ENCODE results near the gene TNFRSF14.

Gene TNFRSF14

DNA sequence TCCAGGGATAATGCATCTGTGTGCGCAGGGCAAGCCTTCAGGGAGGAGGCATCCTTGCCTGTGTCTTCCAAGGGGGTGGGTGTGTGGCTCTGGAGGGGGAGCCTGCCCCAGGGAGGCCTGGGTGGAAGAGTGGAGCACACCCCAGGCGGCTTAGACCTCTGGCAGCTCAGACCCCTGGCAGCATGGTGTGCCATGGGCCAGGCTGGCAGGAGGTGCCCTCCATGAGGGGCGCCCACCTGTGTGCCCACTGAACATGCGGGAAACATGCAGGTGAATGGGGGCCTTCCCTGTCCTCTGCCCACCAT lies 28.7 kb upstream of the TNFRSF14 start:
- DNase-seq (ENCODE audit: insufficient read length, low spot score) (no peak), FAIRE-seq (no peak)
- TF ChIP-seq POLR2A (IDR thresholded peaks at IDR 0.05; ENCODE audit: low read depth, low read length) (no peak), POLR2AphosphoS5 (IDR thresholded peaks at IDR 0.05; ENCODE audit: low read depth, low read length) (no peak), PAX5 (IDR thresholded peaks at IDR 0.05; ENCODE audit: insufficient read depth, low read length, severe bottlenecking) (no peak), SPI1 (IDR thresholded peaks at IDR 0.05; ENCODE audit: low read depth, low read length) (no peak), TAF1 (IDR thresholded peaks at IDR 0.05; ENCODE audit: low read depth, low read length) (no peak), POU2F2 (IDR thresholded peaks at IDR 0.05; ENCODE audit: low read depth, low read length) (no peak)

DNA sequence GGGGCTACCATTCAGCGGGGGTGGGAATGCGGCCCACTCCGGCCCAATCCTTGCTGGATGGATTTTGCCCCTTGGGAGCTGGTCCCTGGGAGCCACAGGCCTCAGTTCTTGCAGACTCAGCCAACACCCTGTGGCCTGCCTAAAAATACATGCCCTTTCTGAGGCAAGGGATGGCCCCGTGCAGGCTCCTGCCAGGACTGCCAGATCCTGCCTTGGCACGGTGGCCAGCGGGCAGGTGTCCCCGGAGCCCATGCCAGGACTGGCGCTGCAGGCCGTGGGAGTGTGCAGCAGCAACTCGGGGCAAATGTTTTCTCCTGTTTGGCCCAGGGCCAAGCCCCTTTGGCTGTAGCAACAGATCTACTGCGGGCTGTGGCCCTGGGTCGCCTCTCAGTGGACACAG lies 28.2 kb upstream of the TNFRSF14 start:
- FAIRE-seq (no peak), DNase-seq (ENCODE audit: insufficient read length, low spot score) (no peak)
- no peak for TF ChIP-seq PAX5 (IDR thresholded peaks at IDR 0.05; ENCODE audit: insufficient read depth, low read length, severe bottlenecking)
- no peak for TF ChIP-seq TAF1 (IDR thresholded peaks at IDR 0.05; ENCODE audit: low read depth, low read length)
- no peak for TF ChIP-seq POLR2AphosphoS5 (IDR thresholded peaks at IDR 0.05; ENCODE audit: low read depth, low read length)
- TF ChIP-seq POU2F2 (IDR thresholded peaks at IDR 0.05; ENCODE audit: low read depth, low read length): no peak
- TF ChIP-seq POLR2A (IDR thresholded peaks at IDR 0.05; ENCODE audit: low read depth, low read length): no peak
- TF ChIP-seq SPI1 (IDR thresholded peaks at IDR 0.05; ENCODE audit: low read depth, low read length): no peak

DNA sequence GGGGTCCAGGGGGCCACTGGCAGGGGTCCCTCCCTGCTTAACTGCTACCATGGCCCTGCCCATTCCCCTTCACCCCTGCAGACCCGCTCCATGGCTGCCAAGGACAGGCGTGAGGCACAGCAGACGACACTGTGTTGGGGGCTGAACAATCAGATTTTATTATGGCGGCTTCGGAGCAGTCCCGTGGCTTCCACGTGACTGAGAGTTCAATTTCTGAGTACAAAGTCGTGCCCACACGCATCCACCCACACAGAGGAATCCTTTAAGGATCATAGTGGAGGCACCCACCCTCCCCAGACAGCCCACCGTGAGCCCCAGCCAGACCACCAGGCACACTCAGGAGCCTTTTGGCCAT lies 27.6 kb upstream of the TNFRSF14 start:
- no peak for DNase-seq (ENCODE audit: insufficient read length, low spot score)
- FAIRE-seq: peak; percentile 20
- TF ChIP-seq POLR2A (IDR thresholded peaks at IDR 0.05; ENCODE audit: low read depth, low read length) (no peak), POU2F2 (IDR thresholded peaks at IDR 0.05; ENCODE audit: low read depth, low read length) (no peak)

DNA sequence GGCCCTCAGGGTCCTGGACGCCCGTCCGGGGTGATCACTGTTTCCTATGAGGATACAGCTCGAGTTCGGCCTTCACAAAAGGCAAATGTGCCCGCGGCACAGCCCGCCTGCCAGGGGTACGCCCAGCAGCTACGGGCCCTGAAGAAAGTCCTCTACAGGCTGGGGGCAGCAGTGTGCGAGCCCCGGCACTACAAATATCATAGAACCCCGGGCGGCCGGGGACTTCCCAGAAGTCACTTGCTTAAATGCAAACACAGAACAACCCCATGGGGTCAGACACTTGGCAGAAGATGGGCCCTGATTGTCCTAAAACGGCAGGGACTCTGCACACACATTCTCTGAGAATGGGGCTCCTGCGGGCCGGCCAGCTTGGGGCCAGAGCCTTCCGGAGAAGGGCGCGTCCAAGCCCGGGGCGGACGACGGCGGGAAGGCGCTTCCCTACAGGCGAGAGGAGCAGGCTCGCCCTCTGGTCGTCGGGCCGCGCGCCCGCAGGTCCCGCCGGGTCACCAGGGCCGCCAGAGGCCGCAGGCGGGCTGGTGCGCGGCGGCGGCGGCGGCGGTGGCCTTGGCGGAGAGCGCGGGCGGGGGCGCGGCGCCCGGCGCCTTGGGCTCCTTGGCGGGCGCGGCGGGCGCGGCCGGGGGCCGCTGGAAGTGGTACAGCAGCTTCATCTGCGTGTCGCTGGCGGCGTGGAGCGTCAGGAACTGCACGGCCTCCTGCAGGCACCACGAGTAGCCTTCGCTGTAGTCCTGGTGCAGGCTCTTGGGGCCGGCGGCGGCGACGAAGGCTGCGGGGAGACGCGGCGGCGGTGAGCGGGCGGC lies 27.0 kb upstream of the TNFRSF14 start:
- no peak for TF ChIP-seq SPI1 (IDR thresholded peaks at IDR 0.05; ENCODE audit: low read depth, low read length)
- FAIRE-seq (no peak), DNase-seq (ENCODE audit: insufficient read length, low spot score) (no peak)

DNA sequence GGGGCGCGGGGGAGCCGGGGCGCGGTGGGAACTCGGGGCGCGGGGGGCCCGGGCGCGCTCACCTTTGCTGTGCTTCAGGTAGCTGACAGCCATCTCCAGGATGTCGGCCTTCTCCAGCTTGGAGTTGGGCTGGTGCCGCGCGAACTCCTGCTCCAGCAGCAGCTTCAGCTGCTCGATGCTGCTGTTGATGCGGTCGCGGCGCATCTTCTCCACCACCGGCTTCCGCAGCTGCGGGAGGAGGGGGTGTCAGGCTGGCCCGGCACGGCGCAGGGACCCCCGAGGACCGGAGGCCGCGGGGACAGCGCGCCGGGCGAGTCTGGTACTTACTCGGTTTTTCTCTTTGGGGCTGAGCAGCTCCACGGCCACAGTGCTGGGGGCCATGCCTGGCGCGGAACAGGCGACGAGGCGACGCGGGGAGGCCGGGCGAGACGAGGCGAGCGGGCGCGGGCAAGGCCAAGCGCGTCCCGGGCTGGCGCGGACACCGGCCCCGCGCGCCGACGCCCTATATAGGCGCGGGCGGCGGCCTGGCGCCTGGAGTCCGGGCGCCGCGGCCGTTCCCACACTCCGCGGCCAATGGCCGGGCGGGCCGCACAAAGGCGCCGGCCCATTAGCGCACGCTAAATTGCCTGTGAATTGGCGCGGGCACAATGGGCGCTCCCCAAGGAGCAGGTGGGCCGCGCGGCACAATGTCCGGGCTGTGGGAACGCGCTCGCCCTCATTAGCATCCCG lies 26.2 kb upstream of the TNFRSF14 start, which contains the start of gene HES5:
TSS of gene HES5 (minus strand) at position 480 of the 729 bp plus-strand sequence. CDS start at position 381, 99 bp downstream.
- no peak for FAIRE-seq
- DNase-seq (ENCODE audit: insufficient read length, low spot score): no peak
- no peak for TF ChIP-seq TAF1 (IDR thresholded peaks at IDR 0.05; ENCODE audit: low read depth, low read length)
- TF ChIP-seq POU2F2 (IDR thresholded peaks at IDR 0.05; ENCODE audit: low read depth, low read length): no peak
- TF ChIP-seq PAX5 (IDR thresholded peaks at IDR 0.05; ENCODE audit: insufficient read depth, low read length, severe bottlenecking): no peak
- TF ChIP-seq SPI1 (IDR thresholded peaks at IDR 0.05; ENCODE audit: low read depth, low read length): no peak
- TF ChIP-seq POLR2A (IDR thresholded peaks at IDR 0.05; ENCODE audit: low read depth, low read length): no peak
- no peak for TF ChIP-seq POLR2AphosphoS5 (IDR thresholded peaks at IDR 0.05; ENCODE audit: low read depth, low read length)

DNA sequence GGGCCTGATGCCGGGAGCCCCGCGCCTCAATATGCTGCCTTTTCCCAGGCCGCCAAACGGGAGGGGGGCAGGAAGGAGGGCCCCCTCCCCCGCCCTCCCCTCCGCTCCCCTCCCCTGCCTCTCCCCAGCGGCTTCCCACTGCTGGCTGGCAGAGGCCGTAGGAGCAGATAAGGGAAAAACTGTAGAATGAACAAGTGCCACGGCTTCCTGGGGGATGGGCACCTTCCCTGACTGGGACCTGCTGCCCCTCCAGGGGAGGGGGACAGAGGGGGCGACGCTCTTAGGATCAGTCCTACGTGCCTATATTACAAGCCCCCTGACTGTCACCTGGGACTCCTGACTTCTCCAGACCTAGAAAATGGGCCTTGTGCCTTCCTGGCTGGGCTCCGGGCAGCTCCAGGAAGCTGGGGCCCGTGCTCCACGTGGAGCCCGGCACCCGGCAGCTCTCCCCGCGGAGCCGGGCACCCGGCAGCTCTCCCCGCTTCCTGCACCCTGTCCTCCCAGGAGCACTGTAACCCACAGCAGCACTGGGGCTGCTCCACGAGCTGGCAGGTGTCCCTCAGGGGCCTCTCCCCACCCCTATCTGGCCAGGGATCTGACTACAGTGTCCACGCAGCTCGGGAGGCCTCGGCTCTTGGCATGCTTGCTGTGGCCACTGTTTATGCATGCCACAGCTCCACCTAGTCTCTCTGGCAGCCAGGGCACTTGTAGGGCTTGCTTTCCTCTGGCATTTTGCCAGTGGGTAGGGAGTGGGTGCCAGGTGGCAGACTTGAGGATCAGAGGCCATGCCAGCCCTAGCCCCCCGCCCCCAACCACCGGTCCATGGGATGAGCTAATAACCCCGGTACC lies 25.4 kb upstream of the TNFRSF14 start:
- DNase-seq (ENCODE audit: insufficient read length, low spot score) (no peak), FAIRE-seq (no peak)
- no peak for TF ChIP-seq POLR2AphosphoS5 (IDR thresholded peaks at IDR 0.05; ENCODE audit: low read depth, low read length)
- TF ChIP-seq POLR2A (IDR thresholded peaks at IDR 0.05; ENCODE audit: low read depth, low read length): no peak
- TF ChIP-seq POU2F2 (IDR thresholded peaks at IDR 0.05; ENCODE audit: low read depth, low read length): no peak
- TF ChIP-seq PAX5 (IDR thresholded peaks at IDR 0.05; ENCODE audit: insufficient read depth, low read length, severe bottlenecking): no peak
- TF ChIP-seq TAF1 (IDR thresholded peaks at IDR 0.05; ENCODE audit: low read depth, low read length): no peak
- no peak for TF ChIP-seq SPI1 (IDR thresholded peaks at IDR 0.05; ENCODE audit: low read depth, low read length)

DNA sequence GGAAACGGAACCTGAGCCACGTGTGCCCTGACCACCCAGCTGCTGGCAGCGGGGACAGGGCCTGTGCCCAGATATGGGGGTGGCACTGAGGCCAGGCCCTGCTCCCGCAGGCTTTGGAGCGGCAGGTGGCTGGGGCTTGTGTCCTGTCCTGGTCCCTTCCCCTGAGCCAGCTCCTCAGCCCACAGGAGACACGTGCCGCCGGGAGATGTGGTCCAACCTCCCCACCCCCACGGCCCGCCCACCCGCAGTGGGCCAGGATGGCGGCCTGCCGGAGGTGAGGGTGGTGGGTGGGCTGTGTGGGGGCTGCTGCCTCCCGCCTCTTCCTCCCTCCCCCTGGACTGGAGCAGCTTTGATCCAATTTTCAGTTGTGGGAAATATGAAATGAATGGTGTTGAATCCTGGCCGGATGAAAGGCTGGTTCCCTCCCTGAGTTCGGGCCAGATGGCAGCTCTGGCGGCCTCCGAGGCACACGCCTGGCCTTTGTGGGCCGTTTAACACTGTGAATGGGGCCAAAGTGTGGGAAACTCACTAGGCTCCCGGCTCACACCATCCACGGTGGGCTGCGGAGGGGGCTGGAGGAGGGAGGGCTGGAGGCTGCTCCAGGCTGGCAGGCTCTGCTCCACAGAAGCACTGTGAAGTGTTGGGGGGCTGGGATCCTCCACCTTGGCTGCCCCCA lies 23.5 kb upstream of the TNFRSF14 start:
- no peak for FAIRE-seq
- no peak for DNase-seq (ENCODE audit: insufficient read length, low spot score)
- no peak for TF ChIP-seq PAX5 (IDR thresholded peaks at IDR 0.05; ENCODE audit: insufficient read depth, low read length, severe bottlenecking)
- no peak for TF ChIP-seq POLR2A (IDR thresholded peaks at IDR 0.05; ENCODE audit: low read depth, low read length)
- TF ChIP-seq POLR2AphosphoS5 (IDR thresholded peaks at IDR 0.05; ENCODE audit: low read depth, low read length): no peak
- no peak for TF ChIP-seq POU2F2 (IDR thresholded peaks at IDR 0.05; ENCODE audit: low read depth, low read length)
- no peak for TF ChIP-seq SPI1 (IDR thresholded peaks at IDR 0.05; ENCODE audit: low read depth, low read length)
- no peak for TF ChIP-seq TAF1 (IDR thresholded peaks at IDR 0.05; ENCODE audit: low read depth, low read length)

DNA sequence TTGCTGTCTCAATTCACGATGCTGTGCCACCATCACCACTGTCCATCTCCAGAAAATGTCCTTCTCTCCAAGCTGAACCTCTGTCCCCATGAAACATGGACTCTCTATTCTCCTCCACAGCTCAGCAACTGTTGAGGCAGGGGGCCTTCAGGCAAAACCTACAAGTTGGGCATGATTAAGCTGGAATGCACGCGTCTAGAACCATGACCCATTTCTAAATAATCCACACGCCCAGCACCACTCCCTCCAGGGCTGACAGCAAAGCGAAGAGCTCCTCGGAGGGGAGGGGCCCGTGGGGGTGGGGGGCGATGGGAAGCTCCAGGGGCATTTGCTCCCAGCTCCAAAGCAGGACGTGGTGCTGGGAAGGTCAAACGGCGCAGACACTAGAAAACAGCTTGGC lies 22.8 kb upstream of the TNFRSF14 start:
- no peak for FAIRE-seq
- no peak for TF ChIP-seq POLR2AphosphoS5 (IDR thresholded peaks at IDR 0.05; ENCODE audit: low read depth, low read length)
- TF ChIP-seq SPI1 (IDR thresholded peaks at IDR 0.05; ENCODE audit: low read depth, low read length): no peak
- TF ChIP-seq POLR2A (IDR thresholded peaks at IDR 0.05; ENCODE audit: low read depth, low read length): no peak
- TF ChIP-seq POU2F2 (IDR thresholded peaks at IDR 0.05; ENCODE audit: low read depth, low read length): no peak
- no peak for TF ChIP-seq PAX5 (IDR thresholded peaks at IDR 0.05; ENCODE audit: insufficient read depth, low read length, severe bottlenecking)
- TF ChIP-seq TAF1 (IDR thresholded peaks at IDR 0.05; ENCODE audit: low read depth, low read length): no peak
- DNase-seq (ENCODE audit: insufficient read length, low spot score): no peak

DNA sequence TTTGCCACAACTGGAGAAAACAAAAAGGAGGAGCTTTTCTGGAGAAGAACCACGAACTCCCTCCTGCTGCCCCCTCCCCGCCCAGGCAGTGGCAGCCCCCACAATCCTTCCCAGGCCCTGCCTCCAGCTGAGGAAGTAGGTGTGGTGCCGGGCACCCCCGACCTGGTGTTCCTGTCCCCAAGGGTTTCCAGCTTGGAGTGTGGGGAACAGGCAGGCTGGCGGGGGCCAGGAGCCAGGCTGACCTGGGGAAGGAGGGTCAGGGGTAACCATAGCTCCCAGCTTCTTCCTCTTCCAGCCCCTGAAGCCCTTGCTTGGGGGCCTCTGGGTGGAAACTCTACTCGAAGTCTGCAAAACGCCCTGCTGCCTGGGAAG lies 21.9 kb upstream of the TNFRSF14 start:
- FAIRE-seq: no peak
- no peak for TF ChIP-seq PAX5 (IDR thresholded peaks at IDR 0.05; ENCODE audit: insufficient read depth, low read length, severe bottlenecking)
- TF ChIP-seq SPI1 (IDR thresholded peaks at IDR 0.05; ENCODE audit: low read depth, low read length): no peak
- no peak for TF ChIP-seq POLR2A (IDR thresholded peaks at IDR 0.05; ENCODE audit: low read depth, low read length)
- no peak for TF ChIP-seq POLR2AphosphoS5 (IDR thresholded peaks at IDR 0.05; ENCODE audit: low read depth, low read length)
- no peak for TF ChIP-seq POU2F2 (IDR thresholded peaks at IDR 0.05; ENCODE audit: low read depth, low read length)
- no peak for TF ChIP-seq TAF1 (IDR thresholded peaks at IDR 0.05; ENCODE audit: low read depth, low read length)
- no peak for DNase-seq (ENCODE audit: insufficient read length, low spot score)
